ENCODE results near the gene EFCAB12.

GRCh38 chr3:129463094-129463493 lies 34.7 kb upstream of the EFCAB12 start:
- TF ChIP-seq, protein P1, sequence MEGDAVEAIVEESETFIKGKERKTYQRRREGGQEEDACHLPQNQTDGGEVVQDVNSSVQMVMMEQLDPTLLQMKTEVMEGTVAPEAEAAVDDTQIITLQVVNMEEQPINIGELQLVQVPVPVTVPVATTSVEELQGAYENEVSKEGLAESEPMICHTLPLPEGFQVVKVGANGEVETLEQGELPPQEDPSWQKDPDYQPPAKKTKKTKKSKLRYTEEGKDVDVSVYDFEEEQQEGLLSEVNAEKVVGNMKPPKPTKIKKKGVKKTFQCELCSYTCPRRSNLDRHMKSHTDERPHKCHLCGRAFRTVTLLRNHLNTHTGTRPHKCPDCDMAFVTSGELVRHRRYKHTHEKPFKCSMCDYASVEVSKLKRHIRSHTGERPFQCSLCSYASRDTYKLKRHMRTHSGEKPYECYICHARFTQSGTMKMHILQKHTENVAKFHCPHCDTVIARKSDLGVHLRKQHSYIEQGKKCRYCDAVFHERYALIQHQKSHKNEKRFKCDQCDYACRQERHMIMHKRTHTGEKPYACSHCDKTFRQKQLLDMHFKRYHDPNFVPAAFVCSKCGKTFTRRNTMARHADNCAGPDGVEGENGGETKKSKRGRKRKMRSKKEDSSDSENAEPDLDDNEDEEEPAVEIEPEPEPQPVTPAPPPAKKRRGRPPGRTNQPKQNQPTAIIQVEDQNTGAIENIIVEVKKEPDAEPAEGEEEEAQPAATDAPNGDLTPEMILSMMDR (conservative IDR thresholded peaks at IDR 0.05): no peak
- TF ChIP-seq EZH2 (IDR thresholded peaks at IDR 0.05; ENCODE audit: low read depth): no peak
